Measurements from ENCODE around the gene SUCLA2. TPM values are rescaled to one million over a fixed set of nuclear protein-coding genes. Genes with fewer than 3 reads are reported as not detected.
"Not testable (repeated sequence)": the region's sequence is repeated elsewhere in the genome, so short reads cannot be mapped to it uniquely, and the experiment has no call there.

SUCLA2 gene
- polyA plus RNA-seq, 3 donors = 15.0 to 37.2 (median 34.3) TPM

DNA sequence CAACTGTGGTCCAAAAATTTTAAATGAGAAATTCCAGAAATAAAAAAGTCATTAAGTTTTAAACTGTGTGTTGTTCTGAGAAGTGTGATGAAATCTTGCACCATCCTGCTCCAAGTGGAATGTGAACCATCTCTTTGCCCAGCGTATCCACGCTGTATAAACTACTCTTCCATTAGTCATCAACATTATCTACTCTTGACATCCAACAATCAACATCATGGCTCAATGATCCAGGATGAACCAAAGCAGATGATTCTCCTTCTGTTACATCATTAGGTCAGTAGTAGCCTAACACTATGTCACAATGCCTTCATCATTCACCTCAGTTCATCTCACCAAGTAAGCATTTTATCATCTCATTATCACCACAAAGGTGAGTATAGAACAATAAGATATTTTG, 55.3 kb downstream of the SUCLA2 start:
- Histone ChIP-seq H3K4me2 (replicated peaks; ENCODE audit: extremely low read depth, low read length, poor library complexity, severe bottlenecking) (no peak overlapping the region), H3K27me3 (ENCODE audit: control insufficient read depth in 2 of 2, insufficient read depth in 2 of 2, low read length in 2 of 2) (no peaks in the 10 kb centered on the region), H3K9me3 (replicated peaks in 1 of 2; ENCODE audit: control insufficient read depth in 1 of 2, insufficient read depth in 1 of 2, low read length in 2 of 2) (no peaks in the 10 kb centered on the region), H4K20me1 (ENCODE audit: insufficient read depth, low read length) (no peaks in the 10 kb centered on the region), H3K27ac (ENCODE audit: low read depth in 1 of 2, low read length in 2 of 2) (no peak overlapping the region), H3K4me1 (ENCODE audit: control insufficient read depth in 1 of 2, insufficient read depth in 2 of 2, low read length in 2 of 2) (no peaks in the 10 kb centered on the region), H2AFZ (ENCODE audit: insufficient read depth, low read depth, low read length, poor library complexity, severe bottlenecking) (no peak overlapping the region), H3K9ac (ENCODE audit: insufficient read depth, low read length, poor library complexity, severe bottlenecking) (no peak overlapping the region), H3K4me3 (replicated peaks in 1 of 3; ENCODE audit: low read depth in 2 of 3, low read length in 3 of 3) (no peak overlapping the region), H3K79me2 (ENCODE audit: insufficient read depth, low read length) (no peaks in the 10 kb centered on the region), H3K36me3 (replicated peaks in 1 of 2; ENCODE audit: control insufficient read depth in 1 of 2, insufficient read depth in 2 of 2, low read length in 2 of 2) (peaks cover 48 to 90% of the 10 kb centered on the region in 2 donors)
- no peak for DNase-seq
- Mint-ChIP-seq H3K27me3 (ENCODE audit: low read depth in 3 of 3) (peaks cover 0 to 3% (median 0%) of the 10 kb centered on the region in 3 donors), H3K4me3 (no peak overlapping the region), H3K36me3 (peaks cover 74 to 85% of the 10 kb centered on the region in 2 donors), H3K27ac (no peak overlapping the region), H3K9me3 (no peaks in the 10 kb centered on the region), H3K4me1 (no peaks in the 10 kb centered on the region)
- intact Hi-C loops (cut with micrococcal nuclease) = no loop called here
- no peak for TF ChIP-seq CTCF (IDR thresholded peaks at IDR 0.05)
- 100% methylated on average over 2 of the region's 2 CpGs for WGBS (ENCODE audit: insufficient coverage)

- H3K27ac Mint-ChIP-seq; H4K20me1 ChIP-seq (ENCODE audit: insufficient read depth, low read length); H3K4me1 ChIP-seq (ENCODE audit: control insufficient read depth in 1 of 2, insufficient read depth in 2 of 2, low read length in 2 of 2); H3K9me3 Mint-ChIP-seq; H2AFZ ChIP-seq (ENCODE audit: insufficient read depth, low read depth, low read length, poor library complexity, severe bottlenecking); H3K4me3 ChIP-seq (replicated peaks in 1 of 3; ENCODE audit: low read depth in 2 of 3, low read length in 3 of 3); H3K4me1 Mint-ChIP-seq; DNase-seq; H3K4me2 ChIP-seq (replicated peaks; ENCODE audit: extremely low read depth, low read length, poor library complexity, severe bottlenecking); H3K9ac ChIP-seq (ENCODE audit: insufficient read depth, low read length, poor library complexity, severe bottlenecking); H3K27me3 Mint-ChIP-seq (ENCODE audit: low read depth in 3 of 3); H3K27me3 ChIP-seq (ENCODE audit: control insufficient read depth in 2 of 2, insufficient read depth in 2 of 2, low read length in 2 of 2); H3K27ac ChIP-seq (ENCODE audit: low read depth in 1 of 2, low read length in 2 of 2); H3K79me2 ChIP-seq (ENCODE audit: insufficient read depth, low read length); intact Hi-C loops (cut with micrococcal nuclease); H3K9me3 ChIP-seq (replicated peaks in 1 of 2; ENCODE audit: control insufficient read depth in 1 of 2, insufficient read depth in 1 of 2, low read length in 2 of 2); H3K4me3 Mint-ChIP-seq: not testable (repeated sequence)
- H3K36me3 ChIP-seq (replicated peaks in 1 of 2; ENCODE audit: control insufficient read depth in 1 of 2, insufficient read depth in 2 of 2, low read length in 2 of 2) = peaks cover 48 to 90% of the 10 kb centered on the region in 2 donors
- peaks cover 70 to 82% of the 10 kb centered on the region in 2 donors for H3K36me3 Mint-ChIP-seq
- WGBS (ENCODE audit: insufficient coverage) = no CpG with 5 or more reads among the region's 4 CpGs
These were observed 55.9 kb downstream of the SUCLA2 start for GRCh38 chr13:47945146-47945545.
